GM21528 (cell line): ENCODE results near the gene NOX1.

Experiments
- ATAC-seq: cut with Tn5 transposase; IDR thresholded peaks from one replicate; pipeline ENCODE4 v1.9.1; 2021; ENCODE audit warnings: mild to moderate bottlenecking, moderate library complexity; ENCODE audit not compliant: unreplicated experiment, low FRiP score

NOX1 gene

GRCh38 chrX:100874325-100874724, at the start of gene NOX1:
NOX1 (minus strand) TSS chrX:100874359; CDS start chrX:100874139, 220 bp downstream.
- no peak for ATAC-seq

- ATAC-seq: no peak
Observed at GRCh38 chrX:100915562-100915961, 41.4 kb upstream of the NOX1 start.

DNA sequence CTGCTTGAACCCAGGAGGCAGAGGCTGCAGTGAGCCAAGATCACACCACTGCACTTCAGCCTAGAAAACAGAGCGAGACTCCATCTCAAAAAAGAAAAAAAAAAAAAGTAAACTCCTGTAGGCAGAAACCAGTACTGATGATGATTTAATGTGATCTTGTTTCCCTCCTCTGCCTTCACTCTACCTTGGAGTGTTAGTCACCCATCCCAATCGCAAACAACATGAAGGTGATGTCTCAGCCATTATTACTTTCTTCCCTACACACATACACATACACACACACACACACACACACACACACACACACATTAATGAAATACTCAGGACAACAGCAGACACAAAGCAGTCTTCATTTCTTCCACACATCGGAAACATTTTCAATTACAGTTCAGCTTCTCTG, 39.0 kb upstream of the NOX1 start:
- ATAC-seq: no peak

- ATAC-seq: no peak
Observed at GRCh38 chrX:100911731-100912130, 37.6 kb upstream of the NOX1 start.

- ATAC-seq: no peak
Observed at GRCh38 chrX:100905620-100906019, 31.5 kb upstream of the NOX1 start.

GRCh38 chrX:100904433-100904832, 30.3 kb upstream of the NOX1 start:
- no peak for ATAC-seq

DNA sequence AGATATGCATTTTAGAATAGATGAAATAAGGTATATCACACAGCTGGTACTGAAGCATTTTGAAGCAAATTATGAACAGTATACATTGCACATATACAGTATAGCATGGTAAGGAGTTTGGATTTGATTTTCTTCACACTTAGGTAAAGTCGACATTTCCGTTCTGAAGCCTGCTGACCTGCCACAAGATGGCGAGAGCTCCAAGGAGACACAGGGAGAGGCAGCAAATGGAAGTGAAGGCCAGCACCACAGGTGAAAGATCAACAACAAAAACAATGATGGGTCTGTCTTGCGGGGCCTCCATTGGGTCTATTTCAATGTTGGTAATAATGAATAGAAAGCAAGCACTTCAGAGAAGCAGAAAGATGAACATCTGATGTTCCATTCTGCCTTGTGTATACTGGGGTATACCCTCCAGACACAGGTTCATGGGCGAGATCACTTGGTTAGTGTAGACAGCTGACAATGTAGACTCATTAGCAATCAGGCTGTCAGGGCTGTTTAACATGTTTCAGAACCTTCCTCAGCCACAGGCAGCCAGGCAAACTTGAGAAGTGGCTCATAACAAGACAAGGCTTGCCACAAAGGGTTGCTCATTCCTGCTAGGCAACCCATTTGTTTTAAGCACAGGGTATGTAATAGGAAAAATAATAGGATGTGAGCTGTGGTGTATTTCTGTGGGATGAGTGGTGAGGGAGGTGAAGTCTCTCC, 21.4 kb upstream of the NOX1 start:
- no peak for ATAC-seq

DNA sequence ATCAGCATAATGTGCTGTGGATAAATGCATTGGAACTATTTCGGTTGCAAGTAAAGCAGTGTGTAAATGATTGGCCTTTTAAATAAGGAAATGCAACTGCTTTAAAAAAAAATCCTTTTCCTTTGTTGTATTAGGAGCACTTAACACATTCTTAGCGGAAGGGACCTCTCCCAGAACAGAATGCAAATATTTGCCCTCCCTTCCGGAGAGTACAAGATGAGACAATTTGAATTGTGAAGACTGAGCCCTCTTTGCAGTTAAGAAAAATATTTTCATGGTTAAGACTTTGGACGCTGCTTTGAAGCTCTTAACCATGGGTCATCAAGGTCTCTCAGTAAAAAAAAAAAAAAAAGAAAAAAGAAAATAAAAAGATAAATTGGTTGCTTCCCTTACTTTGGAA, 9.5 kb upstream of the NOX1 start:
- ATAC-seq: no peak

- no peak for ATAC-seq
Observed at GRCh38 chrX:100880368-100880767, 6.2 kb upstream of the NOX1 start.

DNA sequence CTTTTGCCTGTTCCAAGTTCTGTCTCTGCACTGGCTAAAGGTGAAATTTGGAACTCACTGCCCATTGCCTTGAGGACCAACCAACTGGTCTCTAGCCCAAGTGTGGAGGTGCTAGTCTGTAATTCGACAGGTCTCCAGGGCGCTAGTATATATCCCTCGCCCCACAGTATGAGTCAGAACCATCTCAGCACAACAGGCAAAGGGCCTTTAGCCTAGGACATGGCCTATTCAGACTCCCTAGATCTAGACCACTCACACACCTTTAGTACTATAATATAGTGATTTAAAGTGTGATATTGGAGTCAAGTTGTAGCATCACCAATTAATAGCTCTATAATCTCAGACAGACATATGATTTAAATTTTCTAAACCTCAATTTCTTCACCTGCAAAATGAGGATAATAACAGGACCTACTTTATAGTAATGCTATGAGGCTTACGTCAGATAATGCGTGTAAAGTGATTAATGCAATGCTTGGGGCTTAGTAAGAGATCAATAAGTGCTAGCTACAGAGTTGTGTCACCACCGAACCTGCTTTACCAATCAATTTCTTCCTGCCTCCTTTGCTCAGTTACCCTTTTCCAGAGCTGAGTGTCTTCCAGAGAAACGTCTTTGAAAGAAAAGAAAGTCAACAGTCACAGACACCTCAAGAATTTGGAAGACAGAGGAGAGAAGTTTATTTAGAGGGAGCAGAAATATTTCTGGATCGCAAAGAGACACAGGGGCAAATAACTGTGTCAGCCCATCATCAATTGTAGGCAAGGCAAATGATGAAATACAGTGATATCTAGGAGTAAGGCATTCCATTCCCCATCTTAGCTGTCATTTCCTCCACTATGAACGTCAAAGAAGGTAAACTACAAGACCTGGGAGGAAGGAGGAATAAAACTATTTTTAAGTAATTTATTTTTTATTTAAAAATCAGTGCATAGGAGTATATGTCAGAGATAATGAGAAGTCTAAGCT, 2.3 kb downstream of the NOX1 start:
- ATAC-seq: no peak

GRCh38 chrX:100870527-100870926, 3.6 kb downstream of the NOX1 start:
- ATAC-seq: no peak

DNA sequence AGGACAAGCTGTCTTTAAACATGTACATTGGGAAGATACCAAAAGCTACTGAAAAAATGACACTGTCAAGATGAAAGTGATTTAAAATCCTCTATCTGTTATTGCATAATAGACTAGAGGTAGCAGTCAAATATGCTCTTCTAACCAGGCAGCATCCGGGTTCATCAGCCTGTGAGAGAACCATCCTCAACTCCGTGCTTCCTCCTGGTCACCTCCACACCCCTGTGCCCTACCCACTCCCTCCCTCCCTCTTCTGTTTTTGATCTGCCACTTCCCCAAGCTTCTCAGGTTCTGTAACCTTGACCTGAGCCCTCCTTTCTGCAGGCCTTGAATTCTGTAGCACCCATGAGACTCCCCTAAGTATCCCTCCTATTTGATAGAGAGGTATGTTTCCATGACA, 5.9 kb downstream of the NOX1 start:
- no peak for ATAC-seq

GRCh38 chrX:100864657-100865391, 9.3 kb downstream of the NOX1 start:
- no peak for ATAC-seq

DNA sequence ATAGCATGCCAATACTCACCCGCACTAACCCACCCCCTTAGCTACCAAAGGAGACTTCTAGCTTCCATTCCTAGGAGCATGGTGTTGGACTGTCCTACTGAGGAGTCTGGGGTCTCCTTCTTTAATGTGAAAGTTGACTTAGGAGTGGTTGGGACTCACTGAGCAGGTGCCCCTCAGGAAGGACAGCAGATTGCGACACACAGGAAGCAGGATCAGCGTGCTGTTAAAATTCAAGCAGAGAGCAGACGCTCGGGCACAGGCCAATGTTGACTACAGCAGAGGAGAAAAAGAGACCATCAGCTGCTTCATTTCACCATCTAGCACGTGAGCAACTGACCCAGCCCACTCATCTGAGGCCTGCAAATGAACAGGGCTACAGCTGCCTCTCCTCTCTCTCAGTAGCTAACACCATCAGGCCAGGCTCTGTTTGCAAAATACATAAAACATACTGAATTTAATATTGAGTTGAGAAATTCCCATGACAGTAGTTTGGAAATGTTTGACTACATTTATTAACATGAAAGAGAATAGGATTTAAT, 10.8 kb downstream of the NOX1 start:
- ATAC-seq: no peak

DNA sequence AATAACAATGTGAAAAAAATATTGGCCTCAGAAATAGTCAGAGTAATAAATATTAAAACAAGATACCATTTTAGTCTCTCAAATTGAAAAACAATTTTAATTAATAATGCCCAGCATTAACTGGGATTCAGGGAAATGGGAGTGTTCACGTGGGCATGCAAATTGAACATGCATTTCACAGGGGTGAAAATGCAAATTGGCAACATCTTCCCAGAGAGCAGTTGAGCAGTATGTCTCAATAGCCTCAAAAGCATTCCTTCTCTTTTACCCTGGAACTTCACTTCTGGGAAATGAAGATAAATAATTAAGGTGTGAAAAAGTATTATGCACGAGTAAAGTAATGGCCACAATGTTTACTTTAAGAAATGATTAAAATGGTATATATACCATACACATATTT, 21.3 kb downstream of the NOX1 start:
- ATAC-seq: no peak

GRCh38 chrX:100850317-100850716, 23.8 kb downstream of the NOX1 start:
- ATAC-seq: no peak

- no peak for ATAC-seq
Observed at GRCh38 chrX:100831219-100831946, 42.8 kb downstream of the NOX1 start.

DNA sequence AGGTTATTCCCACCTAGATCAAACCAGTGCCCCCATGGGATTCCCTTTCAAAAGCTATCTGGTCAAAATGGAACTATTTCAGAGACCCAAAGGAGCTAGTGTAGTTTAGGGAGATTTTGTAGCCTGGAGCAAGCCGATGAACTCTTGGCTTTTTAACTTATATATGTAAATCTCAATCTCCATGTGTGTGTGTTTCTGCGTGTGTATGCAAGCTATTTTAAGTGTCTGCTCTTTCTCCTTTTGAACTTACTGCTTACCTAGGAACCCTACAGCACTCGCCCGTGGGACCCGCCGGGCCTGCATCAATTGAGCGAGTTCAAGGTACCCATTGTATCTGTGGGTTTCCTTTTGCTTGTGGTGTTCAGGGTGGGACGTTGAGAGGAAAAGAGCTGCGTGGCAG, 43.6 kb downstream of the NOX1 start:
- peak; percentile 43 for ATAC-seq

GRCh38 chrX:100830143-100830542, 44.0 kb downstream of the NOX1 start:
- ATAC-seq: peak; percentile 33

- ATAC-seq: peak; percentile 78
Observed at GRCh38 chrX:100829730-100830129, 44.4 kb downstream of the NOX1 start.
